HEK293 (cell line): ENCODE data around the gene LYZL6.

Source experiments
- CTCF ChIA-PET: fragments of 350-600 bp; formaldehyde crosslinking; extraction: SDS; loops from one replicate; lab custom pipeline; 2021; ENCODE audit warnings: antibody characterized with exemption; lab: Yijun Ruan, JAX
- POLR2A ChIA-PET: fragments of 300-600 bp; formaldehyde crosslinking; extraction: SDS; loops from one replicate; lab custom pipeline; 2020; ENCODE audit warnings: antibody characterized with exemption, inconsistent platforms; lab: Yijun Ruan, JAX
- H3K27ac ChIP-seq: fragments of 200-500 bp; sonication (Bioruptor generic); 2 replicates; pipeline ENCODE4 v1.5.1; 2014; ENCODE audit warnings: low read depth, low read length, control low read depth, inconsistent platforms; ENCODE audit errors: extremely low read depth
- H3K36me3 ChIP-seq, 2 experiments: fragments of 200-500 bp in 1 of 2; sonication (Bioruptor generic) in 1 of 2; 1 replicate in 1 of 2; 2 replicates in 1 of 2; pipeline ENCODE4 v1.5.1; 2014 to 2017; ENCODE audit warnings: inconsistent platforms in 2 of 2, low read length in 2 of 2; ENCODE audit not compliant: control insufficient read depth in 2 of 2, insufficient read depth in 1 of 2
- H3K4me1 ChIP-seq: fragments of 200-500 bp; sonication (Bioruptor generic); 2 replicates; pipeline ENCODE4 v1.5.1; 2014; ENCODE audit warnings: mild to moderate bottlenecking, low read length, inconsistent platforms; ENCODE audit not compliant: control insufficient read depth, insufficient read depth
- H3K4me3 ChIP-seq: 2 replicates; pipeline ENCODE4 v1.5.1; 2011; ENCODE audit warnings: low read depth, mild to moderate bottlenecking, control low read depth, low read length, moderate library complexity
- H3K9me3 ChIP-seq: fragments of 200-500 bp; sonication (Bioruptor generic); 2 replicates; pipeline ENCODE4 v1.5.1; 2014; ENCODE audit warnings: low read depth, low read length, inconsistent platforms; ENCODE audit not compliant: control insufficient read depth, insufficient read depth
- BCL11A ChIP-seq: fragments of 450-650 bp; formaldehyde crosslinking; IDR thresholded peaks from 2 replicates; pipeline ENCODE4 v1.5.1; 2016; ENCODE audit warnings: low read depth, missing biosample characterization, missing genetic modification characterization
- PRDM1 ChIP-seq: fragments of 450-650 bp; formaldehyde crosslinking; IDR thresholded peaks from 2 replicates; pipeline ENCODE4; 2016; ENCODE audit warnings: missing biosample characterization, missing genetic modification characterization
- SCRT2 ChIP-seq: fragments of 450-650 bp; formaldehyde crosslinking; IDR thresholded peaks from 2 replicates; pipeline ENCODE4 v1.5.1; 2016; ENCODE audit warnings: missing biosample characterization, missing genetic modification characterization
- TRIM28 ChIP-seq: IDR thresholded peaks from 2 replicates; pipeline ENCODE4 v1.6.1; 2011; ENCODE audit warnings: low read length, control low read depth, borderline replicate concordance
- YY1 ChIP-seq: fragments of 450-650 bp; formaldehyde crosslinking; IDR thresholded peaks from 2 replicates; pipeline ENCODE4 v1.5.1; 2018; ENCODE audit warnings: missing biosample characterization, missing genetic modification characterization
- ZBTB1 ChIP-seq: fragments of 450-650 bp; formaldehyde crosslinking; IDR thresholded peaks from 2 replicates; pipeline ENCODE4 v1.5.1; 2016; ENCODE audit warnings: missing biosample characterization, missing genetic modification characterization
- ZFP69B ChIP-seq: fragments of 450-650 bp; formaldehyde crosslinking; IDR thresholded peaks from 2 replicates; pipeline ENCODE4 v1.5.1; 2016; ENCODE audit warnings: missing biosample characterization, missing genetic modification characterization
- ZNF133 ChIP-seq: fragments of 450-650 bp; formaldehyde crosslinking; IDR thresholded peaks from 2 replicates; pipeline ENCODE4 v1.5.1; 2016; ENCODE audit warnings: missing biosample characterization, missing genetic modification characterization
- ZNF138 ChIP-seq: fragments of 450-650 bp; formaldehyde crosslinking; IDR thresholded peaks from 2 replicates; pipeline ENCODE4 v1.5.1; 2016; ENCODE audit warnings: missing biosample characterization, missing genetic modification characterization, borderline replicate concordance
- ZNF174 ChIP-seq: fragments of 450-650 bp; formaldehyde crosslinking; IDR thresholded peaks from 2 replicates; pipeline ENCODE4 v1.5.0; 2017; ENCODE audit warnings: missing biosample characterization, mild to moderate bottlenecking, missing genetic modification characterization
- ZNF280D ChIP-seq: fragments of 450-650 bp; formaldehyde crosslinking; IDR thresholded peaks from 2 replicates; pipeline ENCODE4 v1.5.1; 2016; ENCODE audit warnings: missing biosample characterization, missing genetic modification characterization
- ZNF302 ChIP-seq: fragments of 450-650 bp; formaldehyde crosslinking; IDR thresholded peaks from 2 replicates; pipeline ENCODE4 v1.5.1; 2016; ENCODE audit warnings: missing biosample characterization, missing genetic modification characterization, low read depth
- ZNF362 ChIP-seq: fragments of 450-650 bp; formaldehyde crosslinking; IDR thresholded peaks from 2 replicates; pipeline ENCODE4 v1.5.1; 2016; ENCODE audit warnings: missing biosample characterization, missing genetic modification characterization
- ZNF416 ChIP-seq: fragments of 450-650 bp; formaldehyde crosslinking; IDR thresholded peaks from 2 replicates; pipeline ENCODE4 v1.5.1; 2016; ENCODE audit warnings: missing biosample characterization, missing genetic modification characterization
- ZNF433 ChIP-seq: fragments of 450-650 bp; formaldehyde crosslinking; IDR thresholded peaks from 2 replicates; pipeline ENCODE4 v1.5.1; 2016; ENCODE audit warnings: missing biosample characterization, missing genetic modification characterization, low read depth
- ZNF510 ChIP-seq: fragments of 450-650 bp; formaldehyde crosslinking; IDR thresholded peaks from 2 replicates; pipeline ENCODE4 v1.5.1; 2018; ENCODE audit warnings: mild to moderate bottlenecking, missing genetic modification characterization, missing biosample characterization; ENCODE audit not compliant: insufficient replicate concordance
- ZNF513 ChIP-seq: fragments of 450-650 bp; IDR thresholded peaks from 2 replicates; pipeline ENCODE4 v1.5.1; 2018; ENCODE audit warnings: missing biosample characterization, missing genetic modification characterization
- ZNF544 ChIP-seq: fragments of 450-650 bp; formaldehyde crosslinking; IDR thresholded peaks from 2 replicates; pipeline ENCODE4 v1.5.0; 2017; ENCODE audit warnings: missing biosample characterization, missing genetic modification characterization
- ZNF600 ChIP-seq: fragments of 450-650 bp; formaldehyde crosslinking; IDR thresholded peaks from 2 replicates; pipeline ENCODE4 v1.5.1; 2016; ENCODE audit warnings: missing biosample characterization, missing genetic modification characterization
- ZNF624 ChIP-seq: fragments of 450-650 bp; formaldehyde crosslinking; IDR thresholded peaks from 2 replicates; pipeline ENCODE4 v1.5.1; 2017; ENCODE audit warnings: missing biosample characterization, missing genetic modification characterization
- ZNF664 ChIP-seq: fragments of 450-650 bp; formaldehyde crosslinking; IDR thresholded peaks from 2 replicates; pipeline ENCODE4 v1.5.1; 2016; ENCODE audit warnings: missing biosample characterization, missing genetic modification characterization
- ZNF701 ChIP-seq: fragments of 450-650 bp; formaldehyde crosslinking; IDR thresholded peaks from 2 replicates; pipeline ENCODE4 v1.5.1; 2016; ENCODE audit warnings: missing biosample characterization, missing genetic modification characterization
- ZNF76 ChIP-seq: fragments of 450-650 bp; formaldehyde crosslinking; IDR thresholded peaks from 2 replicates; pipeline ENCODE4; 2016; ENCODE audit warnings: low read depth, missing biosample characterization, missing genetic modification characterization, borderline replicate concordance
- ZNF830 ChIP-seq: fragments of 450-650 bp; IDR thresholded peaks from 2 replicates; pipeline ENCODE4 v1.5.0; 2018; ENCODE audit warnings: missing biosample characterization, missing genetic modification characterization, low read depth, mild to moderate bottlenecking, moderate library complexity
- ZSCAN16 ChIP-seq: fragments of 450-650 bp; formaldehyde crosslinking; IDR thresholded peaks from 2 replicates; pipeline ENCODE4 v1.5.1; 2016; ENCODE audit warnings: missing biosample characterization, missing genetic modification characterization

Gene LYZL6

GRCh38 chr17:35977509-35977908 lies 34.0 kb upstream of the LYZL6 start (continued):
- TF ChIP-seq ZNF664 (tag by site-specific recombination) (no peak), BCL11A (tag by site-specific recombination) (no peak)

GRCh38 chr17:35973333-35974260 lies 30.1 kb upstream of the LYZL6 start:
- Histone ChIP-seq H3K36me3 (no peaks in the 10 kb centered on the region), H3K4me3 (no peak overlapping the region), H3K27ac (no peak overlapping the region), H3K4me1 (no peaks in the 10 kb centered on the region), H3K9me3 (no peaks in the 10 kb centered on the region)
- ChIA-PET POLR2A (no interaction called here), CTCF (interaction anchor here (1.1 to 13.6 kb wide), 6 partner anchors 8 to 509 kb away, joined by 3 to 330 read pairs (median 9); partner anchors contain the start of gene CCL16)
- TF ChIP-seq ZNF280D (tag by site-specific recombination) (no peak), ZNF701 (tag by site-specific recombination) (no peak), ZNF133 (peak; percentile 40; the same call in 1 of the 2 replicates)
- TF ChIP-seq, all 188 proteins: peak for 1

- POLR2A ChIA-PET = no interaction called here
- no peaks in the 10 kb centered on the region for H3K9me3 ChIP-seq
- no peak overlapping the region for H3K4me3 ChIP-seq
- H3K27ac ChIP-seq = no peak overlapping the region
- no peak for TF ChIP-seq ZSCAN16 (tag by site-specific recombination)
- no peak for TF ChIP-seq ZNF302
- no peak for TF ChIP-seq ZNF76
- no peak for TF ChIP-seq ZNF701 (tag by site-specific recombination)
- no peak for TF ChIP-seq SCRT2
- TF ChIP-seq ZNF416 (tag by site-specific recombination) = no peak
- no peaks in the 10 kb centered on the region for H3K36me3 ChIP-seq
- CTCF ChIA-PET = interaction anchor here (0.6 to 13.6 kb wide), 7 partner anchors 9 to 1638 kb away, joined by 3 to 330 read pairs (median 10); partner anchors contain the start of gene CCL16
- no peaks in the 10 kb centered on the region for H3K4me1 ChIP-seq
Measured at GRCh38 chr17:35972945-35973332, 29.4 kb upstream of the LYZL6 start.

- no peaks in the 10 kb centered on the region for H3K9me3 ChIP-seq
- TF ChIP-seq YY1 (tag by site-specific recombination) = no peak
- no peak for TF ChIP-seq ZNF600 (tag by site-specific recombination)
- no peak for TF ChIP-seq ZNF433 (tag by site-specific recombination)
- TF ChIP-seq ZFP69B (tag by site-specific recombination) = no peak
- TF ChIP-seq ZNF362 (tag by site-specific recombination) = no peak
- TF ChIP-seq ZNF544 (tag by site-specific recombination) = no peak
- TF ChIP-seq ZNF624 (tag by site-specific recombination) = no peak
- no peak for TF ChIP-seq ZNF174
- TF ChIP-seq PRDM1 (tag by site-specific recombination) = no peak
- TF ChIP-seq SCRT2 = no peak
- no peak for TF ChIP-seq TRIM28
- no peak for TF ChIP-seq ZNF830
- TF ChIP-seq ZNF138 (tag by site-specific recombination) = no peak
- TF ChIP-seq ZBTB1 (tag by site-specific recombination) = no peak
- no peak for TF ChIP-seq ZNF513 (tag by site-specific recombination)
- no peak for TF ChIP-seq ZNF510
- no peak overlapping the region for H3K27ac ChIP-seq
- POLR2A ChIA-PET = no interaction called here
- no peaks in the 10 kb centered on the region for H3K4me1 ChIP-seq
- H3K36me3 ChIP-seq = no peaks in the 10 kb centered on the region
- CTCF ChIA-PET = interaction anchor here (0.6 to 13.6 kb wide), 7 partner anchors 9 to 1637 kb away, joined by 3 to 330 read pairs (median 10); partner anchors contain the start of gene CCL16
- H3K4me3 ChIP-seq = no peak overlapping the region
Measured at GRCh38 chr17:35972535-35972934, 29.0 kb upstream of the LYZL6 start.
